Activated CD8-positive, alpha-beta memory T cell treated with anti-CD3 and anti-CD28 coated beads, Interleukin-2, amount 50 U/mL, for 48 hours (primary cell): ENCODE measurements around the gene USP43.

Experiments used
- DNase-seq: peaks from one replicate; pipeline ENCODE4 v3.0.0-alpha.2; 2020

The USP43 gene

GRCh38 chr17:9714801-9715200 lies 69.5 kb downstream of the USP43 start:
- no peak for DNase-seq

GRCh38 chr17:9715503-9716016 lies 70.2 kb downstream of the USP43 start:
- no peak for DNase-seq

- no peak for DNase-seq
These were observed 80.3 kb downstream of the USP43 start for GRCh38 chr17:9725575-9725974.

GRCh38 chr17:9726291-9726690 lies 81.0 kb downstream of the USP43 start:
- DNase-seq = no peak

- DNase-seq = no peak
These were observed 82.7 kb downstream of the USP43 start for GRCh38 chr17:9728005-9728404.

- no peak for DNase-seq
These were observed 83.2 kb downstream of the USP43 start for GRCh38 chr17:9728564-9728963.

GRCh38 chr17:9729034-9729650 lies 83.8 kb downstream of the USP43 start:
- DNase-seq = no peak

- no peak for DNase-seq
These were observed 84.6 kb downstream of the USP43 start for GRCh38 chr17:9729735-9730420.

- DNase-seq = no peak
These were observed 105.2 kb downstream of the USP43 start for GRCh38 chr17:9750524-9750923.

GRCh38 chr17:9755083-9755482 lies 109.8 kb downstream of the USP43 start:
- no peak for DNase-seq

GRCh38 chr17:9760266-9760665 lies 114.9 kb downstream of the USP43 start:
- DNase-seq = no peak

- no peak for DNase-seq
These were observed 118.3 kb downstream of the USP43 start for GRCh38 chr17:9763643-9764042.

GRCh38 chr17:9765322-9765721 lies 120.0 kb downstream of the USP43 start:
- DNase-seq = no peak

GRCh38 chr17:9766970-9767369 lies 121.7 kb downstream of the USP43 start:
- no peak for DNase-seq

GRCh38 chr17:9767432-9767991 lies 122.2 kb downstream of the USP43 start:
- no peak for DNase-seq

- DNase-seq = no peak
These were observed 123.1 kb downstream of the USP43 start for GRCh38 chr17:9768381-9768934.

- no peak for DNase-seq
These were observed 123.8 kb downstream of the USP43 start for GRCh38 chr17:9769036-9769695.

GRCh38 chr17:9771465-9771864 lies 126.1 kb downstream of the USP43 start:
- DNase-seq = no peak

- DNase-seq = no peak
These were observed 127.3 kb downstream of the USP43 start for GRCh38 chr17:9772658-9773057.

- no peak for DNase-seq
These were observed 131.6 kb downstream of the USP43 start for GRCh38 chr17:9776911-9777310.
